Measurements from ENCODE around the gene CHGA.

CHGA gene

DNA sequence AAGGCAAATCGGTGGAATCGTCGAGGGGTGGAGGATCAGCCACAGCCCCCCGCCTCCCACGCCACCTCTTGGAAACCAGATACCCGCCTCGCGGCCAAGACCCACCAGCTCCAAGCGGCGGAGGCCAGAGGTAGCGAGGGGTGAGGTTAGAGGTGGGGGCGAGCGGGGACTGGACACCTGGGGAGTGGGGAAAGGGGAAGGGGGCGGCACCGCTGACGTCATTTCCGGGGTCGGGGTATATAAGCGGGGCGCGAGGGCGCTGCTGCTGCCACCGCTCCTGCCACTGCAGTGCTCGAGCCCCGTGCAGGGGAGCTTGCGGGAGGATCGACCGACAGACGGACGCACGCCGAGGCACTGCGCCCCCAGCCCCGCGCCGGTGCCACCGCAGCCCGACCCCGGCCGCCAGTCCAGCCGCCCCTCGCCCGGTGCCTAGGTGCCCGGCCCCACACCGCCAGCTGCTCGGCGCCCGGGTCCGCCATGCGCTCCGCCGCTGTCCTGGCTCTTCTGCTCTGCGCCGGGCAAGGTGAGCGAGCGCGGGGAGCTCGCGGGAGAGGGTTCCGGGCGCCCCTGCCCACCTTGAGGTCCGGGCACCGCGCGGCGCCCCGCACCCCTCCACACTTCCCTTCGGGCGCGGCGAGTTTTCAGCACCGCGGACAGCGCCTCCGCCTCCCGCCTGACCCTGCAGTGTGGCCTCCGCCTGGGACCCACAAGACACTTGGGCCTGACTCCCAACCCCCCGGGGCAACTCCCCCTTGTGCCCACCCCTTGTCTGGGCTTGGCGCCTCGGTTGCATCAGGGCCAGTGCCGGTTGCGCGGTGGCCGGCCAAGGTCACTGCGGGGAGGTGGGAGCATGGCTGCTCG is at the start of gene CHGA:
TSS of gene CHGA (plus strand) at position 268 of the 861 bp plus-strand sequence. CDS start at position 478, 210 bp downstream.
- peak in 1 of 2 donors; percentile 11 for DNase-seq (ENCODE audit: low read depth in 2 of 2)

GRCh38 chr14:92874962-92875661 is 47.8 kb upstream of the CHGA start:
- no peak for DNase-seq (ENCODE audit: low read depth in 2 of 2)

- no peak for DNase-seq (ENCODE audit: low read depth in 2 of 2)
These were observed 45.1 kb upstream of the CHGA start for GRCh38 chr14:92877757-92878431.

GRCh38 chr14:92880351-92880750 is 42.6 kb upstream of the CHGA start:
- no peak for DNase-seq (ENCODE audit: low read depth in 2 of 2)

GRCh38 chr14:92880851-92881250 is 42.1 kb upstream of the CHGA start:
- no peak for DNase-seq (ENCODE audit: low read depth in 2 of 2)

DNA sequence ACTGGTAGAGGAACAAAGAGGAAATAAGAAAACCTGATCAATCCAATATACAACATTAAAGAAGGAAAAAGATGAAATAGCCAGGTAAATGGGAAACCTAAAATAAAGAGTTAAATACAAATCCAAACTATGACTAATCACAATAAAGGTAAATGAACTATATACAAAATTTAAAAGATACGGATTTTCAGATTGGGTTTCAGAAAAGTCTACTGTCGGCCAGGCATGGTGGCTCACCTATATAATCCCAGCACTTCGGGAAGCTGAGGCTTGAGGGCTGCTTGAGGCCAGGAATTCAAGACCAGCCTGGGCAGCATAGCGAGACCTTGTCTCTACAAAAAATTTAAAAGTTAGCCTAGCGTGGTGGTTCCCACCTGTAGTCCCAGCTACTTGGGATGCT is 39.9 kb upstream of the CHGA start:
- no peak for DNase-seq (ENCODE audit: low read depth in 2 of 2)

DNA sequence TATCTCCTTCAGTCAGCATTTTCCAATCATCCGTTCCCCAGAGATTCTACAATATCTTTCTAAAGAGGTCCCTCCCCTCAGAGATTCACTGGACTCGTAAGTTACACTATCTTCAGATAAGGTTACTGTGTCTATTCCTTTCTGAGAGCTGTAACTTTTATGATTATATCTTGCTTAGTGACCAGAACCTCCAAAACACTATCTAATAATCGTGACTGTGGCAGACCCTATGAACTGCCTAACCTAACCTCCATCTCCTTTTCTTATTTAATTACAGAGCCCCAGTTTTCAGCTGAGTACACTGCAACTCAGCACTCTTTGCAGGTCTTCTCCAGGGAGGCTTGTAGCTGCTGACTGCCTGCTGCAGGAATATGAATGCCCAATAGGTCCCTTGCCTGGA is 38.5 kb upstream of the CHGA start:
- DNase-seq (ENCODE audit: low read depth in 2 of 2), result no peak

- no peak for DNase-seq (ENCODE audit: low read depth in 2 of 2)
These were observed 37.5 kb upstream of the CHGA start for GRCh38 chr14:92885279-92886061.

DNA sequence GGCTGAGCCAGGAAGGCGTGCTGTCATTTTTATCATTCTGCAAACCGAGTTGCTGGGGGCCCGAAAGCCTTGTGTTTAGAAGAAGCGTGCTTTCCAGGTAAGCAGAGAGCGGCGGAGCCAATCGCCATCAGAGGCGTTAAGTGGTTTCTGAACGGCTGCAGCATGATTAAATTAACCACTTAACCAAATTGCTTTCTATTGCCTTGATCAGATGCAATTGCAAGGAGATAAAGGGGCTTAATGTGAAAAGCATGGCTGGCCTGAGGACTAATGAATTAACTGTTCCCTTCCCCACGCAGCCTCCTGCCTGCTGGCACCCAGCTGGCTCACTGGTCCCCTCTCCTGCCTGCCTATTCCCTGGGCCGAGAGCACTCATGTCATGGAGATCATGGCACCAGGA is 36.6 kb upstream of the CHGA start:
- no peak for DNase-seq (ENCODE audit: low read depth in 2 of 2)

DNA sequence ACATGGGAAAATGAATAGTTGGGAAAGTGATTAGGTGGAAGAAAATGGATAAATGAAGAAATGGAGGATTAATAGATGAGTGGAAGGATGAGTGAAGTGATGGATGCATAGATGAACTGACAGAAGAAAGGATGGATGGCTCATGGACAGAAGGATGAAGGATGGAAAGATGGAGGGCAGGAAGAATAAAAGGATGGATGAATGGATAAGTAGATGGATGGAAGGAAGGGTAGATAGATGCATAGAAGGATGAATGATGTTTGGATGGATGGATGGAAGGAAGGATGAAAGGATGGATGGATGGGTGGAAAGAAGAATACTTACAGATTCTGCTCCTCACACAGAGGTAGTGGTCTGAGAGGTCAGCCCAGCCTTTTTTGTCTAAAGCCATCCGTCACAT is 35.8 kb upstream of the CHGA start:
- DNase-seq (ENCODE audit: low read depth in 2 of 2), result no peak

GRCh38 chr14:92888896-92889295 is 34.1 kb upstream of the CHGA start:
- DNase-seq (ENCODE audit: low read depth in 2 of 2), result no peak

GRCh38 chr14:92890830-92891588 is 31.9 kb upstream of the CHGA start:
- DNase-seq (ENCODE audit: low read depth in 2 of 2), result no peak

- no peak for DNase-seq (ENCODE audit: low read depth in 2 of 2)
These were observed 30.4 kb upstream of the CHGA start for GRCh38 chr14:92892589-92892988.

GRCh38 chr14:92895352-92895878 is 27.5 kb upstream of the CHGA start:
- DNase-seq (ENCODE audit: low read depth in 2 of 2), result no peak

- DNase-seq (ENCODE audit: low read depth in 2 of 2), result peak; percentile 28 to 40
These were observed 24.9 kb upstream of the CHGA start for GRCh38 chr14:92897922-92898565.

DNA sequence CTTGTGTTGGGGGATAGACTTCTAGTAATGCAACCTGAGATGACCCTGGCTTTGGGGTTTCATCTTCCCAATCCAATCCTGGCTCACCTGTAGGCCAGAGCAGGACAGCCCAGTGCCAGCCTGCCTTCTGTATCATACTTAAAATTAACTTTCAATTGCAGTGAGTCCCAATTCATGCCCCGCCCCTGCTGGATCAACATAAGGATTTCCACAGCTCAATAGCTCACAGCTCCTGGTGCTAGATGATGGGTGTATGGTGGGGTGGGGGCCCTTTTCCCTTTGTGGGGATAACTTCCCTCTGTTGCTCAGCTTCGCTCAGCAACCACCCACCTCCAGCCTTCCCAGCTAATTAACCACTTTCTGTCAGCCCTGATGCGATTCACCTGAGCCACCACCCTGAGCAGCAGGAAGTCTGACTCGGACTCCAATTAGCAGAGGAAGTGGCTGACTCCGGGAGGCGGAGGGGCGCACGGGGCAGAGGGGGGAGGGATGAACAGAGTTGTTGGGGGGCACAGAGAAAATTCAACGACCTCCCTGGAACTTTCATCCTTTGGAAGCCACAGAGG is 24.3 kb upstream of the CHGA start:
- no peak for DNase-seq (ENCODE audit: low read depth in 2 of 2)

DNA sequence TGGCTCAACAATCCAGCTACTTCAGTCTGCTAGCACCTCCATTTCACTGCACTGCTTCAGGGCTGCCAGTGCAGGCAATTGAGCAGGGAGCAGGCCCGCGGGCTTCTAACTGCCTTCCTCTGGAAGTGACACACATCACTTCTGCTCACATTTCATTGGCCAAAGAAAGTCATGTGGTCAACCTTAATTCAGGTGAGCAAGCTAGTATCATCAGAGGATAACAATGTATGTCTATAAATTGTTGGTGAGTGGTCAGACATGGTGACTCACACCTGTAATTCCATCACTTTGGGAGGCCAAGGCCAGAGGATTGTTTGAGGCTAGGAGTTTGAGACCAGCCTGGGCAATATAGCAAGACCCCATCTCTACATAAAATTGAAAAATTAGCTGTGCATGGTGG is 22.3 kb upstream of the CHGA start:
- DNase-seq (ENCODE audit: low read depth in 2 of 2), result no peak

GRCh38 chr14:92902191-92902590 is 20.8 kb upstream of the CHGA start:
- DNase-seq (ENCODE audit: low read depth in 2 of 2), result no peak

DNA sequence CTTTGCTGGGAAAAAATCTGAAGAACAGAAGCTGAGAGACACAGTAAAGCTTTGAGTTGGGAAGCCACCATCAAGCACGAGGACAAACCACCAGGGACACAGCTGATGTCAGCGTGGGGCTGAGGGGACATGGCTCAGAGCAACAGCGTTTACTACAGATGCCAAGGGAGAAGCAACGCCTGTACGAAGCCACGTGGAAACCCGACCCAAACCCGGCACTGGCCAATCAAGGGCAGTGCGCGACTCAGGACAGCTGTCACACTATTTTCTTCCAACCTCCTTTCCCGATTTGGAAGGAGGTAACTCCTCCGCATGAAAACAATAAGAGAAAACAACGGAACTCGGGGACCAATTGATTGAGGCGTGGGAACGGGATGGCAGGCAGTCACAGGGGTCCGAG is 20.2 kb upstream of the CHGA start:
- DNase-seq (ENCODE audit: low read depth in 2 of 2), result no peak

DNA sequence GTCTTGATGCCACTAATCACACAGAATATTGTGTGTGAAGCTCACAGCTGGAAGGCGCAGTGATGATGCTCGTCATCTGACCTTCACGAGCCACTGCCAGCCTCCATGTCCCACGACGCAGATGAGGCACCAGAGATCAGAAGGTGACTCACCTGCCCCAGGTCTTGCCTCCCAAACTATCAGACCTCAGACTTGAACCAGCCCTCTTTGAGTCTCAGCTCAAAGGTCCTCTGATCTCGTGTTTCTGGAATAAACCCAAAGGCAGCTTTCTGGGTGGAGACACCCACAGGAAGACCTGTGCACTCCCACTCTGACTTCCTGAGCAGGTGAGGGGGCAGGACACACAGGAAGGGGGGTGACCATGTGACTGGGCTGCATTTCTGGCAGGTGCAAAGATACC is 19.6 kb upstream of the CHGA start:
- peak in 1 of 2 donors; percentile 21 for DNase-seq (ENCODE audit: low read depth in 2 of 2)
